ENCODE data around the gene ZCCHC2.
A peak's percentile ranks its signal among the peaks of the same experiment; 100 is the strongest.

- TF ChIP-seq CTCF (IDR thresholded peaks at IDR 0.05 in 4 of 5, conservative IDR thresholded peaks at IDR 0.05 in 1 of 5) = no peak
- TF ChIP-seq POLR2A (IDR thresholded peaks at IDR 0.05) = peak; percentile 51 to 72
Observed at GRCh38 chr18:62524440-62525200, 1.8 kb downstream of the ZCCHC2 start.
